GM12891 (cell line): ENCODE measurements around the gene HOXA1. TPM values are rescaled to one million over a fixed set of nuclear protein-coding genes. Genes with fewer than 3 reads are reported as not detected.
A peak's percentile ranks its signal among the peaks of the same experiment; 100 is the strongest.

ENCODE experiments used
- DNase-seq: peaks from one replicate; pipeline ENCODE4 v3.0.0; 2011; ENCODE audit warnings: low spot score; ENCODE audit not compliant: insufficient read length
- FAIRE-seq: peaks from 2 replicates; lab custom pipeline; 2011; peaks lifted over from hg19 to GRCh38; lab: Jason Lieb, UNC
- PAX5 ChIP-seq: IDR thresholded peaks from 2 replicates; pipeline ENCODE4 v1.6.1; 2011; ENCODE audit warnings: low read length, moderate library complexity, mild to moderate bottlenecking; ENCODE audit not compliant: insufficient read depth, severe bottlenecking
- POLR2A ChIP-seq: IDR thresholded peaks from 2 replicates; pipeline ENCODE4 v1.6.1; 2011; ENCODE audit warnings: low read depth, low read length, control low read depth
- POLR2AphosphoS5 ChIP-seq: IDR thresholded peaks from 2 replicates; pipeline ENCODE4 v1.6.1; 2011; ENCODE audit warnings: low read depth, low read length, control low read depth
- POU2F2 ChIP-seq: IDR thresholded peaks from 2 replicates; pipeline ENCODE4 v1.6.1; 2011; ENCODE audit warnings: low read depth, mild to moderate bottlenecking, control low read depth, low read length, moderate library complexity
- SPI1 ChIP-seq: IDR thresholded peaks from 2 replicates; pipeline ENCODE4 v1.6.1; 2011; ENCODE audit warnings: low read depth, low read length, control low read depth
- TAF1 ChIP-seq: IDR thresholded peaks from 2 replicates; pipeline ENCODE4 v1.6.1; 2011; ENCODE audit warnings: low read depth, low read length, control low read depth
- polyA plus RNA-seq: library from polyadenylated mRNA; unstranded; fragments of >200 nt; gene quantifications from one replicate; pipeline ENCODE4 v1.2.1, GENCODE V29; 2012; ENCODE audit warnings: low read depth, missing spikeins, inconsistent platforms; ENCODE audit not compliant: missing spikeins

The HOXA1 gene
- 0.05 TPM for polyA plus RNA-seq

GRCh38 chr7:27095897-27096767 is at the start of gene HOXA1:
HOXA1 (minus strand) TSS chr7:27096000; CDS start chr7:27095912, 88 bp downstream.
- DNase-seq = peak; percentile 75
- no peak for FAIRE-seq
- TF ChIP-seq SPI1 = peak; percentile 88
- TF ChIP-seq POU2F2 = no peak

GRCh38 chr7:27145165-27145913 is 49.5 kb upstream of the HOXA1 start:
- FAIRE-seq = no peak
- no peak for TF ChIP-seq POLR2AphosphoS5
- no peak for TF ChIP-seq SPI1
- TF ChIP-seq POU2F2 = no peak
- TF ChIP-seq POLR2A = no peak
- TF ChIP-seq TAF1 = no peak
- TF ChIP-seq PAX5 = no peak
- no peak for DNase-seq

- TF ChIP-seq POU2F2 = no peak
- TF ChIP-seq PAX5 = no peak
- no peak for TF ChIP-seq TAF1
- TF ChIP-seq POLR2A = no peak
- no peak for TF ChIP-seq SPI1
- TF ChIP-seq POLR2AphosphoS5 = no peak
- DNase-seq = no peak
- no peak for FAIRE-seq
Observed at GRCh38 chr7:27144781-27145164, 49.0 kb upstream of the HOXA1 start.

- DNase-seq = no peak
- no peak for FAIRE-seq
- TF ChIP-seq POLR2AphosphoS5 (no peak), TAF1 (no peak), POU2F2 (no peak), SPI1 (no peak), PAX5 (no peak), POLR2A (no peak)
Observed at GRCh38 chr7:27143950-27144780, 48.4 kb upstream of the HOXA1 start.

GRCh38 chr7:27143023-27143949 is 47.5 kb upstream of the HOXA1 start, which contains the start of gene HOXA5:
HOXA5 (minus strand) TSS chr7:27143681; CDS start chr7:27143607, 74 bp downstream.
- no peak for TF ChIP-seq TAF1
- no peak for TF ChIP-seq POLR2A
- no peak for TF ChIP-seq POLR2AphosphoS5
- no peak for TF ChIP-seq SPI1
- no peak for TF ChIP-seq POU2F2
- no peak for TF ChIP-seq PAX5

GRCh38 chr7:27142580-27143022 is 46.8 kb upstream of the HOXA1 start:
- DNase-seq (no peak), FAIRE-seq (no peak)
- TF ChIP-seq POLR2AphosphoS5 (no peak), TAF1 (no peak), POLR2A (no peak), PAX5 (no peak), POU2F2 (no peak), SPI1 (no peak)

More at GRCh38 chr7:27143023-27143949, 47.5 kb upstream of the HOXA1 start, which contains the start of gene HOXA5:
- FAIRE-seq = no peak
- DNase-seq = no peak

- no peak for FAIRE-seq
- no peak for DNase-seq
Observed at GRCh38 chr7:27141923-27142579, 46.3 kb upstream of the HOXA1 start.

More at GRCh38 chr7:27141923-27142579, 46.3 kb upstream of the HOXA1 start:
- TF ChIP-seq POU2F2 = no peak
- no peak for TF ChIP-seq POLR2A
- no peak for TF ChIP-seq POLR2AphosphoS5
- TF ChIP-seq TAF1 = no peak
- TF ChIP-seq SPI1 = no peak
- no peak for TF ChIP-seq PAX5
